ENCODE results near the gene GALNT15. TPM values are rescaled to one million over a fixed set of nuclear protein-coding genes. Genes with fewer than 3 reads are reported as not detected.

Gene GALNT15
- total RNA-seq, 1 experiment from 2014 or later: not detected

DNA sequence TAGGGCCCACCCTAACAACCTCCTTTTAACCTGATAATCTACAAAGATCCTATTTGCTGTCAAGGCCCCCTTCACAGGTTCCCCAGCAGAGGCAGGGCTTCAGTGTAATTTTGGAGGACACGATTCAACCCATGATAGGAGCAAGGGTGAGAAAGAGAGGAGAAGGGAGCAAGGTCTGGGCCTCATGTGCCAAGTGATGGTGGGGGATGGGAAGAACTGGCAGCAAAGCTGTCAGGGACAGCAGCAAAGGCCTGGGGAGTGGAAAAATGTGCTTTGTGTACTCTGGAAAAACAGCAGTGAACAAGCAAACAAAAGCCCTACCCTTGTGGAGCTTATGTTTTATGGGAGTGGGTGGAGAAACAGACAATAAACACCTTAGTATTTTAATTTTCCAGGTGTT is 2.7 kb upstream of the GALNT15 start:
- no peaks in the 10 kb centered on the region for H3K4me1 ChIP-seq (ENCODE audit: low read length)
- H3K27me3 ChIP-seq (ENCODE audit: low read length): no peaks in the 10 kb centered on the region
- H3K4me2 ChIP-seq (ENCODE audit: low read depth, low read length, poor library complexity, severe bottlenecking): no peak overlapping the region
- no peaks in the 10 kb centered on the region for H3K9me3 ChIP-seq (ENCODE audit: low read length)
- H3K9me2 ChIP-seq (replicated peaks; ENCODE audit: insufficient read depth, low read length): no peaks in the 10 kb centered on the region
- no peaks in the 10 kb centered on the region for H4K20me1 ChIP-seq (ENCODE audit: insufficient read depth, low read depth, low read length)
- H3K36me3 ChIP-seq (ENCODE audit: insufficient read depth, low read length): no peaks in the 10 kb centered on the region
- no peak overlapping the region for H3K4me3 ChIP-seq (ENCODE audit: low read length)
- no peak overlapping the region for H3K27ac ChIP-seq (ENCODE audit: low read length)
- no peak overlapping the region for H2AFZ ChIP-seq (ENCODE audit: low read length)
- H3K79me2 ChIP-seq (ENCODE audit: low read length): no peaks in the 10 kb centered on the region
- no peak for DNase-seq
- H3K9ac ChIP-seq (ENCODE audit: low read length): no peak overlapping the region

DNA sequence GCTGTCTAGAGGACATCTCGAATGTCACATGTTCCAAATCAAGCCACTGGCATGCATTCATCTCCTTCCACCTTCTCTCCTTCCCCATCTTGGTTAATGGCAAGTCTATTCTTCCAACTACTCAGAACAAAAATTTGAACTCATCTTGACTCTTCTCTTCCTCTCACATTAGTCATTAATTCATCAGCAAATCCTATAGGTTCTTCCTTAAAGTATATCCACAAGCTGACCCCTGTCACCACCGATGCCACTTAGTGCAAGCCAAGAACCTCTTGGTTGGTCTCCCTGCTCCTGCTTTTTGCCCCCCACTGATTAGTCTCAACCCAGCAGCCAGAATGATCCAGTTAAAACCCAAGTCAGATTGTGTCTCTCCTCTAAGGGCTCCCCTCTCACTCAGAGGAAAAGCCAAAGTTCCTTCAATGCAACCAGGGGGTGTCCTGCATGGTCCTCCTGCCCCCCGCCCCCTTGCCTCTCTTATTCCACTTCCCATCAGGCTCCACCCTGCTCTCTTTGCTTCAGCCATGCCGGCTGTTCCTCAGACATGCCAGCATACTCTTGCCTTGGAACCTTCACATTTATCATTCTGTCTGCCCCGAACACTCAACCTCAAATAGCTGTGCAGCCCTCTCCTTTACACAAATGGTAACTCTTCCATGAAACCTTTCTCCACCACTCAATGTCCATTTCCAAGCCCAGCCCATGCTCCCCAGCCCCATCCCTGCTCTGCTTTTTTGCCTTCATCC is 1.0 kb upstream of the GALNT15 start:
- no peak overlapping the region for H3K4me3 ChIP-seq (ENCODE audit: low read length)
- no peaks in the 10 kb centered on the region for H4K20me1 ChIP-seq (ENCODE audit: insufficient read depth, low read depth, low read length)
- no peak overlapping the region for H2AFZ ChIP-seq (ENCODE audit: low read length)
- H3K9me3 ChIP-seq (ENCODE audit: low read length): no peaks in the 10 kb centered on the region
- H3K4me2 ChIP-seq (ENCODE audit: low read depth, low read length, poor library complexity, severe bottlenecking): no peak overlapping the region
- H3K9me2 ChIP-seq (replicated peaks; ENCODE audit: insufficient read depth, low read length): no peaks in the 10 kb centered on the region
- H3K4me1 ChIP-seq (ENCODE audit: low read length): no peaks in the 10 kb centered on the region; the same call in 1 of the 2 replicates
- DNase-seq: no peak
- H3K36me3 ChIP-seq (ENCODE audit: insufficient read depth, low read length): no peaks in the 10 kb centered on the region
- H3K79me2 ChIP-seq (ENCODE audit: low read length): no peaks in the 10 kb centered on the region
- no peak overlapping the region for H3K9ac ChIP-seq (ENCODE audit: low read length)
- H3K27ac ChIP-seq (ENCODE audit: low read length): no peak overlapping the region
- no peaks in the 10 kb centered on the region for H3K27me3 ChIP-seq (ENCODE audit: low read length)

DNA sequence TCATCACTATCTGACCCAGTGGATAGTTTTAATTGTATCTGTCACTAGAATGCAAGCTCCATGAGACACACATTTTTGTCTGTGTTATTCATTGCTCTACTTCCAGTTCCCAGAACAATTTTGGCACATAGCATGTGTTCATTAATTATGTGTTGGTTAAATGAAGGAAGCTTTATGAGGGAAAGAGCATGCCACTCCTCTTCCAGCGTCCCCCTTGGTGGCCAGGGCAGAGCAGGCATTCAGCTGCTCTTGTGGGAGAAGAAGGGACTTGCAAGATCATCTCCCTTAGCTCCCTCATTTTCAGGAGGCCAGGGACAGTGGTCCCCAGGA is 489 bp upstream of the GALNT15 start:
- H3K9ac ChIP-seq (ENCODE audit: low read length): no peak overlapping the region
- H3K36me3 ChIP-seq (ENCODE audit: insufficient read depth, low read length): no peaks in the 10 kb centered on the region
- H4K20me1 ChIP-seq (ENCODE audit: insufficient read depth, low read depth, low read length): no peaks in the 10 kb centered on the region
- H3K4me3 ChIP-seq (ENCODE audit: low read length): no peak overlapping the region
- no peaks in the 10 kb centered on the region for H3K27me3 ChIP-seq (ENCODE audit: low read length)
- no peaks in the 10 kb centered on the region; the same call in 1 of the 2 replicates for H3K4me1 ChIP-seq (ENCODE audit: low read length)
- no peak overlapping the region for H2AFZ ChIP-seq (ENCODE audit: low read length)
- H3K9me2 ChIP-seq (replicated peaks; ENCODE audit: insufficient read depth, low read length): no peaks in the 10 kb centered on the region
- H3K4me2 ChIP-seq (ENCODE audit: low read depth, low read length, poor library complexity, severe bottlenecking): no peak overlapping the region
- no peaks in the 10 kb centered on the region for H3K79me2 ChIP-seq (ENCODE audit: low read length)
- no peak for DNase-seq
- no peak overlapping the region for H3K27ac ChIP-seq (ENCODE audit: low read length)
- no peaks in the 10 kb centered on the region for H3K9me3 ChIP-seq (ENCODE audit: low read length)

DNA sequence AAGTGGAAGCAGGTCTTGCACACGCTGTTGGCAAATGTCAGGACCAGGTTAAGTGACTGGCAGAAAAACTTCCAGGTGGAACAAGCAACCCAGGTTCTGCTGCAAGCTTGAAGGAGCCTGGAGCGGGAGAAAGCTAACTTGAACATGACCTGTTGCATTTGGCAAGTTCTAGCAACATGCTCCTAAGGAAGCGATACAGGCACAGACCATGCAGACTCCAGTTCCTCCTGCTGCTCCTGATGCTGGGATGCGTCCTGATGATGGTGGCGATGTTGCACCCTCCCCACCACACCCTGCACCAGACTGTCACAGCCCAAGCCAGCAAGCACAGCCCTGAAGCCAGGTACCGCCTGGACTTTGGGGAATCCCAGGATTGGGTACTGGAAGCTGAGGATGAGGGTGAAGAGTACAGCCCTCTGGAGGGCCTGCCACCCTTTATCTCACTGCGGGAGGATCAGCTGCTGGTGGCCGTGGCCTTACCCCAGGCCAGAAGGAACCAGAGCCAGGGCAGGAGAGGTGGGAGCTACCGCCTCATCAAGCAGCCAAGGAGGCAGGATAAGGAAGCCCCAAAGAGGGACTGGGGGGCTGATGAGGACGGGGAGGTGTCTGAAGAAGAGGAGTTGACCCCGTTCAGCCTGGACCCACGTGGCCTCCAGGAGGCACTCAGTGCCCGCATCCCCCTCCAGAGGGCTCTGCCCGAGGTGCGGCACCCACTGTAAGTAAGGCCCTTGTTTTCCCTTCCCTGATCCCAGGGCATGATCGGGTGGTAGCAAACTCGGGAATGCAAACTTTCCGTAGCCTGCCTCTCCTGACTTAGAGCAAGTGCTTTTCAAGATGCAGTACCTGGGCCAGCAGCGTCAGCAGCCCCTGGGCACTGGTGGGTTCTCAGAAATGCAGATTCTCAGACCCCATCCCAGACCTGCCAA is 759 bp downstream of the GALNT15 start:
- no peak overlapping the region for H3K4me2 ChIP-seq (ENCODE audit: low read depth, low read length, poor library complexity, severe bottlenecking)
- no peaks in the 10 kb centered on the region for H3K9me2 ChIP-seq (replicated peaks; ENCODE audit: insufficient read depth, low read length)
- H3K4me3 ChIP-seq (ENCODE audit: low read length): no peak overlapping the region

DNA sequence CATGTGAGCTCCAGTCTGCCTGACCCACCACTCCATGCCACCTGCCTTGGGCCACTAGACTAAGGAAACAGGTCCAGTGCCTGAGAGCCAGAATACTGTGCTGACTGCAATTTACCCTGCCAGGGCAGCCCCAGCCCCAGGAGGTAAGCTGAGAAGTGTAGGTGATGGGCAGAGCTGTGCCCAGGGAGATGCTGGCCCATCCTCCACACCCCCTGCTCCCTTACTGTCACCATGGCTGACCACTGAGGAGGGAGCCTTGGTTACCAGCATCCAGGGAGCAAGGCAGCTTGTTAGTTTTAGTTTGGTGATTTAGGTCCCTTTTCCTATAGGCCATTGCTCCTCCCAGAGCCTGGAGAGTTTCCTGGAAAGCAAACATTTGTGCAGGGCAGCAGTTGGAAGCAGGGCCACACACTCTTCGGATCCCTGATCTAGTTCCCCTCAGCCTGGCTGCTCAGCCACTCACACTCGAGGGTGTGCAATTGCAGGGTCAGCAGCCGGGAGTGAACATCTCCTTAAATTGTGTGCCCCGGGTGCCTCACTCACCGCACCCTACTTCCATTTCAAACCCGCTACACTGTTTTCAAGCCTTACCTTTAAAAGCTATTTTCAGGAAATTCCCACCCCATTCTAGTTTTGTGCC is 2.0 kb downstream of the GALNT15 start:
- H3K27me3 ChIP-seq (ENCODE audit: low read length): no peaks in the 10 kb centered on the region
- H3K36me3 ChIP-seq (ENCODE audit: insufficient read depth, low read length): no peaks in the 10 kb centered on the region
- DNase-seq: no peak
- no peak overlapping the region for H3K4me3 ChIP-seq (ENCODE audit: low read length)
- H3K79me2 ChIP-seq (ENCODE audit: low read length): no peaks in the 10 kb centered on the region
- H3K27ac ChIP-seq (ENCODE audit: low read length): no peak overlapping the region
- H3K9me2 ChIP-seq (replicated peaks; ENCODE audit: insufficient read depth, low read length): no peaks in the 10 kb centered on the region
- no peak overlapping the region for H3K4me2 ChIP-seq (ENCODE audit: low read depth, low read length, poor library complexity, severe bottlenecking)
- no peaks in the 10 kb centered on the region for H4K20me1 ChIP-seq (ENCODE audit: insufficient read depth, low read depth, low read length)
- H3K4me1 ChIP-seq (ENCODE audit: low read length): no peaks in the 10 kb centered on the region; the same call in 1 of the 2 replicates
- H3K9me3 ChIP-seq (ENCODE audit: low read length): no peaks in the 10 kb centered on the region
- no peak overlapping the region for H2AFZ ChIP-seq (ENCODE audit: low read length)
- no peak overlapping the region for H3K9ac ChIP-seq (ENCODE audit: low read length)

More for the DNA sequence above, 759 bp downstream of the GALNT15 start:
- no peaks in the 10 kb centered on the region for H3K36me3 ChIP-seq (ENCODE audit: insufficient read depth, low read length)
- no peaks in the 10 kb centered on the region for H3K79me2 ChIP-seq (ENCODE audit: low read length)
- H3K4me1 ChIP-seq (ENCODE audit: low read length): no peaks in the 10 kb centered on the region; the same call in 1 of the 2 replicates
- no peaks in the 10 kb centered on the region for H4K20me1 ChIP-seq (ENCODE audit: insufficient read depth, low read depth, low read length)
- no peaks in the 10 kb centered on the region for H3K9me3 ChIP-seq (ENCODE audit: low read length)
- H2AFZ ChIP-seq (ENCODE audit: low read length): no peak overlapping the region
- no peak overlapping the region for H3K9ac ChIP-seq (ENCODE audit: low read length)
- no peak for DNase-seq
- no peak overlapping the region for H3K27ac ChIP-seq (ENCODE audit: low read length)
- H3K27me3 ChIP-seq (ENCODE audit: low read length): no peaks in the 10 kb centered on the region

DNA sequence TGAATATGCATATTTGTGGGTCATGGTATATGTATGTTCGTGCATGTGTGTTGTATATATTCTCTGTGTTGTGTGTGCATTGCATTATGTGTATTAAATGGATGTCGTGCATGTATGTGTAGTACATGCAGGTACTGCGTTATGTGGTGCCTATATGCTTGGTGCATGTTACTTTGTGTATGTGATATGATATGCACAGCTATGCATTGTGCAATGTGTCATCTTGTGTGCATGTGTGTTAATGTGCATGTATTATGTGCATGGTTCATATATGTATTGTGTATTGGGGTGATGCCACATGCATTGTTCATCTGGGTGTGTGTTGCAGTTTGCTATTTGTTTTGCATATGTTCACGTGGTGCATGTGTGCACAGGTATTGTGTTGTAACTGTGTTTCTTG is 2.9 kb downstream of the GALNT15 start:
- Histone ChIP-seq H2AFZ (ENCODE audit: low read length) (no peak overlapping the region), H3K4me1 (ENCODE audit: low read length) (no peaks in the 10 kb centered on the region; the same call in 1 of the 2 replicates), H3K36me3 (ENCODE audit: insufficient read depth, low read length) (no peaks in the 10 kb centered on the region), H4K20me1 (ENCODE audit: insufficient read depth, low read depth, low read length) (no peaks in the 10 kb centered on the region), H3K27me3 (ENCODE audit: low read length) (no peaks in the 10 kb centered on the region), H3K79me2 (ENCODE audit: low read length) (no peaks in the 10 kb centered on the region), H3K27ac (ENCODE audit: low read length) (no peak overlapping the region), H3K4me2 (ENCODE audit: low read depth, low read length, poor library complexity, severe bottlenecking) (no peak overlapping the region), H3K9me2 (replicated peaks; ENCODE audit: insufficient read depth, low read length) (no peaks in the 10 kb centered on the region), H3K4me3 (ENCODE audit: low read length) (no peak overlapping the region), H3K9me3 (ENCODE audit: low read length) (no peaks in the 10 kb centered on the region), H3K9ac (ENCODE audit: low read length) (no peak overlapping the region)
- no peak for DNase-seq

DNA sequence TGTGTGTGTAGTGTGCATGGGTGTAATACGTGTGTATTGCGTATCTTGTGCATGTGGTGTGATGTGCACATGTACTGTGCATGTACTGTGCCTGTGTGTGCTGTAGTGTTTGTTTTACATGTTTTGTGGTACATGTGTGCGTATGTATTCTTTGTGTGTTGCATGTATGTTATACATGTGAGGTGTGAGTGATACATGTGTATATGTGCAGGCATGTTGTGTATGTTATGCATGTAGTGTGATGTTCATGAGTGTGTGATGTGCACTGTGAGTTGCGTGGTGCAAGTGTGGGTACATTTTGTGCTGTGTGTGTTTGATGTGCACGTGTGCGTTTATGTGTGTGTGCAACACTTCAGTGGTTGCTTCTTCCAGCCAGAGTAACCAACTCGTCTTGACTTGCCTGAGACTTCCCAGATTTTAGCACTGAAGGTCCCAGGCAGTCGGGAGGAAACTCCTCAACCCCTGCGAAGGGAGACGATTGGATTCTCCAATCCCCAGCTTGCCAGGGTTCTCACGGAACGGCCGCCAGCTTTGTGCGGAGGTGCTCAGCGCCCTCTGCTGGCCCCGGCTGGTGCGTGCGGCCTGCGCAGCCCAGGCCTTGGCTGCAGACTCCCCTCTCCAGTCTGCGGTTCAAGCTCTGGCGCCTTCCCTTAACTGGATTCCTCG is 3.6 kb downstream of the GALNT15 start:
- H3K9me2 ChIP-seq (replicated peaks; ENCODE audit: insufficient read depth, low read length): no peaks in the 10 kb centered on the region
- DNase-seq: peak; percentile 88
- no peak overlapping the region for H3K9ac ChIP-seq (ENCODE audit: low read length)
- no peaks in the 10 kb centered on the region for H3K9me3 ChIP-seq (ENCODE audit: low read length)
- H3K4me3 ChIP-seq (ENCODE audit: low read length): no peak overlapping the region
- H3K4me2 ChIP-seq (ENCODE audit: low read depth, low read length, poor library complexity, severe bottlenecking): no peak overlapping the region
- no peak overlapping the region for H2AFZ ChIP-seq (ENCODE audit: low read length)
- no peaks in the 10 kb centered on the region for H4K20me1 ChIP-seq (ENCODE audit: insufficient read depth, low read depth, low read length)
- H3K36me3 ChIP-seq (ENCODE audit: insufficient read depth, low read length): no peaks in the 10 kb centered on the region
- no peak overlapping the region for H3K27ac ChIP-seq (ENCODE audit: low read length)
- no peaks in the 10 kb centered on the region for H3K79me2 ChIP-seq (ENCODE audit: low read length)
- no peaks in the 10 kb centered on the region; the same call in 1 of the 2 replicates for H3K4me1 ChIP-seq (ENCODE audit: low read length)
- no peaks in the 10 kb centered on the region for H3K27me3 ChIP-seq (ENCODE audit: low read length)
